HepG2 (cell line): ENCODE results near the gene SOX9. TPM values are rescaled to one million over a fixed set of nuclear protein-coding genes. Genes with fewer than 3 reads are reported as not detected.

Experiments used
- CHD4 ChIP-seq: fragments of 200-600 bp; sonication (generic); IDR thresholded peaks from 2 replicates; pipeline ENCODE4 v1.7.0; 2017; ENCODE audit warnings: mild to moderate bottlenecking, low read length, borderline replicate concordance
- HNRNPL ChIP-seq: fragments of 200-400 bp; formaldehyde crosslinking; IDR thresholded peaks from 2 replicates; pipeline ENCODE4 v1.6.1; 2017; ENCODE audit warnings: mild to moderate bottlenecking, low read depth, low read length
- JUN ChIP-seq: sonication (generic); formaldehyde crosslinking; IDR thresholded peaks from 2 replicates; pipeline ENCODE4 v1.4.0; 2020; ENCODE audit warnings: mild to moderate bottlenecking, missing genetic modification reagents
- KLF16 ChIP-seq, 2 experiments: sonication (generic) in 1 of 2; formaldehyde crosslinking in 1 of 2; IDR thresholded peaks; 2 replicates each; pipeline versions ENCODE4 v1.6.1 to v1.8.0; 2016 to 2023; ENCODE audit warnings: missing genetic modification reagents in 2 of 2, missing compliant biosample characterization in 1 of 2
- KLF9 ChIP-seq: IDR thresholded peaks from 2 replicates; pipeline ENCODE4 v1.6.1; 2016; ENCODE audit warnings: low read depth
- MAZ ChIP-seq, 2 experiments: sonication (generic) in 1 of 2; formaldehyde crosslinking in 1 of 2; IDR thresholded peaks; 2 replicates each; pipeline versions ENCODE4 v1.5.0 to v1.6.1; 2012 to 2020; ENCODE audit warnings: low read depth in 2 of 2, mild to moderate bottlenecking in 2 of 2, borderline replicate concordance in 1 of 2, improper control_type of control experiment in 1 of 2, low read length in 1 of 2, missing genetic modification reagents in 1 of 2, moderate library complexity in 1 of 2
- MLLT10 ChIP-seq: sonication (generic); formaldehyde crosslinking; IDR thresholded peaks from 2 replicates; pipeline ENCODE4 v1.4.0; 2020; ENCODE audit warnings: missing genetic modification reagents
- MTF1 ChIP-seq: sonication (generic); formaldehyde crosslinking; IDR thresholded peaks from 2 replicates; pipeline ENCODE4 v1.5.0; 2020; ENCODE audit warnings: missing genetic modification reagents
- NKX3-1 ChIP-seq: sonication (generic); formaldehyde crosslinking; IDR thresholded peaks from 2 replicates; pipeline ENCODE4 v1.5.0; 2020; ENCODE audit warnings: missing genetic modification reagents
- REL ChIP-seq: sonication (generic); formaldehyde crosslinking; conservative IDR thresholded peaks from 2 replicates; pipeline ENCODE4 v1.8.0; 2022; ENCODE audit warnings: mild to moderate bottlenecking, missing genetic modification reagents, moderate library complexity
- RFX5 ChIP-seq: IDR thresholded peaks from 2 replicates; pipeline ENCODE4 v1.6.1; 2011; ENCODE audit warnings: low read depth, low read length, improper control_type of control experiment
- SMAD1 ChIP-seq: sonication (generic); formaldehyde crosslinking; IDR thresholded peaks from 2 replicates; pipeline ENCODE4 v1.4.0; 2020; ENCODE audit warnings: missing genetic modification reagents, low read depth, mild to moderate bottlenecking, borderline replicate concordance
- TEF ChIP-seq: sonication (generic); formaldehyde crosslinking; IDR thresholded peaks from 2 replicates; pipeline ENCODE4 v1.5.0; 2020; ENCODE audit warnings: missing genetic modification reagents
- TFDP1 ChIP-seq: IDR thresholded peaks from 2 replicates; pipeline ENCODE4 v1.6.1; 2016; ENCODE audit warnings: missing compliant biosample characterization, missing genetic modification reagents, borderline replicate concordance
- ZBTB10 ChIP-seq: sonication (generic); formaldehyde crosslinking; IDR thresholded peaks from 2 replicates; pipeline ENCODE4 v1.4.0; 2020; ENCODE audit warnings: missing genetic modification reagents, borderline replicate concordance
- ZFP36L2 ChIP-seq: sonication (generic); formaldehyde crosslinking; IDR thresholded peaks from 2 replicates; pipeline ENCODE4 v1.4.0; 2020; ENCODE audit warnings: missing genetic modification reagents
- ZMYM4 ChIP-seq: sonication (generic); formaldehyde crosslinking; IDR thresholded peaks from 2 replicates; pipeline ENCODE4 v1.8.1; 2023; ENCODE audit warnings: mild to moderate bottlenecking, missing genetic modification reagents
- ZNF10 ChIP-seq: sonication (generic); formaldehyde crosslinking; IDR thresholded peaks from 2 replicates; pipeline ENCODE4 v1.4.0; 2020; ENCODE audit warnings: mild to moderate bottlenecking, low read depth, missing genetic modification reagents, borderline replicate concordance
- ZNF230 ChIP-seq: sonication (generic); formaldehyde crosslinking; IDR thresholded peaks from 2 replicates; pipeline ENCODE4 v1.4.0; 2020; ENCODE audit warnings: mild to moderate bottlenecking, missing genetic modification reagents
- ZNF251 ChIP-seq: sonication (generic); formaldehyde crosslinking; IDR thresholded peaks from 2 replicates; pipeline ENCODE4 v1.9.0; 2021; ENCODE audit warnings: mild to moderate bottlenecking, missing genetic modification reagents
- ZUFSP ChIP-seq: sonication (generic); formaldehyde crosslinking; IDR thresholded peaks from 2 replicates; pipeline ENCODE4 v1.9.0; 2021; ENCODE audit warnings: missing genetic modification reagents, mild to moderate bottlenecking, borderline replicate concordance
- polyA plus RNA-seq, 8 experiments: library from polyadenylated mRNA; depleted of rRNA in 3 of 8; stranded (reverse) in 7 of 8; unstranded in 1 of 8; fragments of >200 nt; fragmentation: Illumina TruSeq in 4 of 8; extraction: Trizol in 4 of 8; gene quantifications; 2 replicates each; pipeline versions ENCODE4 v1.2.1 to v1.2.3, GENCODE V29; 2011 to 2016; ENCODE audit warnings: low read depth in 4 of 8, missing spikeins in 1 of 8, mixed read lengths in 1 of 8; ENCODE audit not compliant: insufficient read depth in 1 of 8
- total RNA-seq, 5 experiments: library from RNA; depleted of rRNA; stranded (reverse); fragments of >200 nt; fragmentation: Illumina TruSeq; extraction: Trizol; gene quantifications; 2 replicates each; pipeline ENCODE4 v1.2.3, GENCODE V29; 2016; ENCODE audit warnings: low read depth in 1 of 5
- TF ChIP-seq, protein P1 (sequence below): sonication (generic); formaldehyde crosslinking; IDR thresholded peaks from 2 replicates; pipeline ENCODE4 v1.4.0; 2020; ENCODE audit warnings: missing genetic modification reagents, borderline replicate concordance

SOX9 gene
- total and polyA plus RNA-seq, 2 of the 13 experiments (the other 11 are each of a cell fraction or from before 2014, with no cell fraction given), result 16.1 to 27.6 TPM

- TF ChIP-seq ZBTB10 (CRISPR knock-in tag) (peak; percentile 82), ZFP36L2 (CRISPR knock-in tag) (no peak), ZNF251 (CRISPR knock-in tag) (no peak), KLF9 (CRISPR knock-in tag) (0 out of 2 replicates have a peak, but pooled peaks have one; percentile 23), REL (peak; percentile 91), NKX3-1 (CRISPR knock-in tag) (peak; percentile 66; the same call in 1 of the 2 replicates), CHD4 (no peak), SMAD1 (CRISPR knock-in tag) (no peak), TEF (CRISPR knock-in tag) (peak; percentile 76; the same call in 1 of the 2 replicates), RFX5 (peak; percentile 76), ZMYM4 (CRISPR knock-in tag) (peak; percentile 82; the same call in 1 of the 2 replicates), HNRNPL (no peak), MAZ (IDR thresholded peaks at IDR 0.05; ENCODE audit: borderline replicate concordance, low read depth, low read length) (peak; percentile 81; the same call in 1 of the 2 replicates), MAZ (CRISPR knock-in tag; IDR thresholded peaks at IDR 0.05; ENCODE audit: low read depth) (no peak), MLLT10 (CRISPR knock-in tag) (no peak), KLF16 (CRISPR knock-in tag; IDR thresholded peaks at IDR 0.05) (peak in 1 of 2 experiments; percentile 63; a peak in 1 of 4 replicates), ZNF230 (CRISPR knock-in tag) (no peak), ZUFSP (CRISPR knock-in tag) (no peak), ZNF10 (no peak), TFDP1 (CRISPR knock-in tag) (no peak; the same call in 1 of the 2 replicates), MTF1 (CRISPR knock-in tag) (peak; percentile 35; the same call in 1 of the 2 replicates), JUN (CRISPR knock-in tag) (no peak)
- TF ChIP-seq, protein P1, sequence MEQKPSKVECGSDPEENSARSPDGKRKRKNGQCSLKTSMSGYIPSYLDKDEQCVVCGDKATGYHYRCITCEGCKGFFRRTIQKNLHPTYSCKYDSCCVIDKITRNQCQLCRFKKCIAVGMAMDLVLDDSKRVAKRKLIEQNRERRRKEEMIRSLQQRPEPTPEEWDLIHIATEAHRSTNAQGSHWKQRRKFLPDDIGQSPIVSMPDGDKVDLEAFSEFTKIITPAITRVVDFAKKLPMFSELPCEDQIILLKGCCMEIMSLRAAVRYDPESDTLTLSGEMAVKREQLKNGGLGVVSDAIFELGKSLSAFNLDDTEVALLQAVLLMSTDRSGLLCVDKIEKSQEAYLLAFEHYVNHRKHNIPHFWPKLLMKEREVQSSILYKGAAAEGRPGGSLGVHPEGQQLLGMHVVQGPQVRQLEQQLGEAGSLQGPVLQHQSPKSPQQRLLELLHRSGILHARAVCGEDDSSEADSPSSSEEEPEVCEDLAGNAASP (CRISPR knock-in tag), result no peak
Observed at GRCh38 chr17:72120642-72121163, at the start of gene SOX9 (continued).
